Myocyte (in vitro differentiated cells): ENCODE results near the gene UNC5C. TPM values are rescaled to one million over a fixed set of nuclear protein-coding genes. Genes with fewer than 3 reads are reported as not detected.

Experiments used
- DNase-seq: peaks from one replicate; pipeline ENCODE4 v3.0.0-alpha.2; 2012; ENCODE audit warnings: low read depth
- total RNA-seq: library from RNA; depleted of rRNA; stranded (reverse); fragments of >200 nt; gene quantifications from 2 replicates; pipeline ENCODE4 v1.2.3, GENCODE V29; 2014

The UNC5C gene
- total RNA-seq, 1 donor from 2014 or later, result 0.35 TPM

DNA sequence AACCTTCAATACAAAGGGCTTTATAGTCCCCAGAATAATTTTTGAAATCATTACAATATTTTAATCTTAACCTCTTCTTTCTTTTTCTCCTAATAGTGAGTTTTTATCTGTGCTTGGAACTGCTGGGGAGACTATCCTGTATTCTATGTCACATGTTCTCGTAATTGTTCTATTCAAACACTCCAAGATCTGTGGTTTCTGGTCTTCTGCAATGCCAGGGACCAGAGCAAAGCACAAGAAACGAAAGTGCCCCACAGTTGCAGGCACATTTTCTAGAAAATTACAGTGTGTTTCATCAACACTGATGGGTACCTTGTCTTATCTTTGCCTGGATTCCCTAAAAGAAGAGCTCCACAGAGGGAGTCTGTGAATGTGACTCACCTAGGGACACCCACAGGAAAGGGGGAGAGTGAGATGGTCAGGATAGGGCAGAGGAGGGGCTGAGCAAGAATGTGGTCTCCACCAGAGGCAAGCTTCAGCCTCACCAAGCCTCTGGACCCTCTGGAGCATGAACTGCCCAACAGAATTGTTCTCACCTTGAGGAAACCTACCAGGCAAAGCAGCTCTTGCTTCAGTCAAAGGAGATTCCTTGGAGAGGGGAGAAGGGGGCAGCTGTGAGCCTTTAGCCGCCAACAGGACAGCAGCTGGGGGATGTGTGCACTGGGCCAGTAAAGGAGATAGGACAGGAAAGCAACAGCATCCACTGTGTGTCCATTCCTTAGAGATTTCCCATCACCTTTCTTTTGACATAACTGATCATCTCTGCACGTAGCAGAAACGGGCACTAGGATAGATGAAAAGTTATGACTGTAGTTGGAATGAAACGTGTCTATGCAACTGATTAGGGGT lies 25.9 kb downstream of the UNC5C start:
- DNase-seq, result no peak

DNA sequence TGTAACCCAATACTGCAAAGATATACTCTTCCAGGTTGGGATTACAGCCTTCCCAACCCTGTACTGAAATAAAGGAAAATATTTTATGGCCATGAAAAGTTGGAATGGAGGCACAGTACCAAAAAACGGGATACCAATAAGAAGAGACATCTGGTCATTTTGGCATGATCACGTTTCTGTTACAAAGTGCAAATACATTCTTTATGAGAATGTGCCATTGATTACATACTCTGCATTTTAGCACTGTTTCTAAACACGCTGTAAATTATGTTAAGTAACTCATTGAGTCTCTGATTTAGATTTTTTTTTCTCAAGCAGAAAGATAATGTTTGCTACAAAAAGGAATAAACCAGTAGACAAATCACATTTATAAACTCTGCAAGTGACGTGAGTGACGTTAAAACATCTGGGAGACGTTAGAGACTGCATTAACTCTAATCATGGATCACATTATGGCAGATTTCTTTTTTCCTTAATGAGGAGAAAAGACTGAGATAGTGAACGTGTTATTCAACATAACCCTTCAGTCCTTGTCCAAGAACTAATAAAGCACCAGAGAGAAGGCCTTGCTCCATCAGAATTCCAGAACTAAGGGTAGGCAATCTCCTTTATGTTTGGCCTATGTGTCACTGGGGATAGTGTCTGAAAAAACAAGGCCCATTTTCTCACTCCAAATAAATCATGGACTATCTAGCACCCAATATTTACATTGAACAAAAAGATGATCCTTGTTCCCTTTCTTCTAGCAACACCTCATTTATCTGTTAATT lies 31.0 kb downstream of the UNC5C start:
- no peak for DNase-seq

DNA sequence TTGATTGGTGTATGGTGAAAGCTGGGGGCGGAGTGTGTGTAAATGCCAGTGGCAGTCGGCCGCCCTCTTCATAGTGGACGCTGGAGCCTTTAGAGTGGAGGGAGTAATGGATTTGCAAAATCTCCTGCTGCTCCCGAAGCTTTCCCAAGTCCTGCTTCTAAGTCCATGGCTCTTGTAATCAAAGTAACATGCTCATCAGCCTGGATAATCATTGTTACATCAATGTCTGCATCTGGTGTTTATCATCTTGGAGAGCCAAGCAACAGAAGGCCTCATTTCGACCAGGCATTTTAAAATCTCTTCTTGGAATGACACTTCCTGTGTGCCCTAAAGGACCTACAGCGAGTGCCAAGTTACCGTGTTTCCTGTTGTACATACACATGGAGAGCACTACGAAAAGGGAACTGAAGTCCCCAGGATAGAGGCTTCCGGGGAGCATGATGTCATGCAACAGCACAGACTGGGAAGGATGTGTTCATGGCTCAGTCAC lies 32.2 kb downstream of the UNC5C start:
- DNase-seq, result no peak

DNA sequence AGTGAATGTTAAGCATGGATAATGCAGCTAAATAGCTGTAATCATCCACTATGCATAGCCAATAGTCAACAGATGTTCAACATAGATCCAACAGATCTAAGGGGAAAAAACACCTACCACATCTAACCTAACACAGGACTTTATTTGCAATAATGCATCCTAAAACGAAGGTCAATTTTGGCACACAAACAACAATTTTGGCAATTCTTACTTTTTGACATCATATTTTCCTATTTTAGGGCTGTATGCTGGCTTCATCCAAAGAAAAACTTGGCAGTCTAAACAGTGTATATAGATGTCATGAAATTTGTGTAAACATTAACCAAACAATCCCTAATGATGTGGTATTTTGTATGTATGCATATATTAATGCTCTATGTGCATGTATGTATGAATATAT lies 33.2 kb downstream of the UNC5C start:
- no peak for DNase-seq

DNA sequence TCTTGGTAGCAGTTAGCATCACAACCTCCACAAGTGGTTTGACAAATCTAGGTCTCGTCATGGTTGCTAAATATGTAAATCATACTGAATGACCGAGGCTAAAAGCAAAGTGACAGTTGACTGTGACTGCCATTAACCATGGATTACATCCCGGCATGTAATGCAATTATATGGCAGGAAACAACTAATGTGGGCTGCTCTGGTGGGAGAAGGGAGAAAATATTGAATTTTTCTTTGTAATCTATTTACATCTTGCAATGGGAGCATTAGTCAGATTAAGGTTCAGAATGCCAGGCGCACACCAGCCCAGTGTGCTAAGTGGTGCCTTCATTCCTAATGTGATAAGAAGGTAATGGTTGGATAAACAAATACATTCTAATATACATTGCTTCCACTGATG lies 35.8 kb downstream of the UNC5C start:
- no peak for DNase-seq

DNA sequence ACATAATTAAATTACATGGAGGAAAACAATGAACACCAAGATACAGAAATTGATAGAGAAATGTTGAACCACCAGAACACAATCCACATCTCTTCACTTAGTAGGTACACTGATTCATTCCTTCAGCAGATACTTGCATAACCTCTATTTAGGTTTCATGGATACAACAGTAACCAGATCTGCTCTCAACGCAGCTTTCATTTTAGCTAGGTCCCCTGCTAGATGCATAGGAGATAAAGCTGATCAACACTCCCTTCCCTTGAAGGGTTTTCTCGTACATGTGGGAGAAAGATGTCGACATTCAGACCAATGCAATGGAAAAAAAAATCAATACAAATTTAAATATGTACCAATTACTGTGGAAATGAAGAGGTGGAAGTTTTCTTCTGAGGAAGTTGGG lies 37.3 kb downstream of the UNC5C start:
- DNase-seq, result no peak

DNA sequence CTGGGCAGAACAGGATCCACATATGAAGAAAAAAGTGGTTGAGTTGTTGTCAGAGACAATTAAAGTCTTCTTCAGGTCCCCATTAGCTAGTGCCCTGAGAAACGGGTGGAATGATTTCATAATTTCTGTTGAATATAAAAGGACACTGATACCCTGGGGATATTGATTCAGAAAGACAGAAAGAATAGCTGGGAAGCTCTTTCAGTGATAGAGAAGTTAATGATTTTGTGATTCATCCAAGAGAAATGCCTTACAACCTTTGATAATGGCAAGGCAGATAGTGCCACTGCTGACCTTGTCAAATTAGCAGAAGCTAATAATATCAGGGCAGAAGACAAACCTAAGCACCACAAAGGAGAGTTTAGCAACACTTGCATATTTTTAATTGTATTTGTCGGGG lies 37.9 kb downstream of the UNC5C start:
- no peak for DNase-seq

DNA sequence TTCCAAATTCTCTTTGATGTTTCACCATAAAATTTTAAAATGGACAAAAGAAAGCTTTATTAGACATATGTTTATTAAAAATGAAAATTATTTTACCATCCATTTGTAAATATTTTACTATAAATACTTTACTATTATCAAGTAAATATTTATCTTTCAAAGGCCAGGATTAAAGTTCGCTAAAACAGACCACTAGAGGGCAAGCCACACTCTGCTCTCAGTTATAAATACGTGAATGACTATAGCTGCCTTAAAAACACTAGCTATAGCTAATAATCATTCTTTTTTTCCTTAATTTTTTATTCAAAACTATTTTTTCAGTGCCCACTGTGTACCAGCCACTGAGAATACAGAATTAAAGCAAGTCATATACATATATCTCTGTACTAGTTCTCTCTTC lies 38.6 kb downstream of the UNC5C start:
- DNase-seq, result peak; percentile 45

DNA sequence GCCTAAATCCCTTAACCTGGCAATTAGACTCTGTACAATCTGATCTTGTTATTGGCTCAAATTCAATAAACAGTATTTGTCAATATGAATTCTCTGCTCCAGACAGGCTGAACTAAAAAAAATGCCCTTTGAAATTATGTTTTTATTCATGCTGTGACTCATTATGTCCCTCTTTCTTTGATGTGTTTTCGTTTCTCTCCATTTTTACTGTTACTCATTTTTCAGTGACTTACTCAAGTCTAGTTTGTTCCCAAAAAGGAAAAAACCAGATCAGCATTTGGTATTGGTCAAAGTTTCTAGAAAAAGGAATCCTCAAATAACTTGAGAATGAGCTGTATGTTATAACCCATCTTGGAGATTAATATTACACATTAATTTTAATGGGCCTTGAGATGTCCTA lies 40.4 kb downstream of the UNC5C start:
- DNase-seq, result peak; percentile 16

DNA sequence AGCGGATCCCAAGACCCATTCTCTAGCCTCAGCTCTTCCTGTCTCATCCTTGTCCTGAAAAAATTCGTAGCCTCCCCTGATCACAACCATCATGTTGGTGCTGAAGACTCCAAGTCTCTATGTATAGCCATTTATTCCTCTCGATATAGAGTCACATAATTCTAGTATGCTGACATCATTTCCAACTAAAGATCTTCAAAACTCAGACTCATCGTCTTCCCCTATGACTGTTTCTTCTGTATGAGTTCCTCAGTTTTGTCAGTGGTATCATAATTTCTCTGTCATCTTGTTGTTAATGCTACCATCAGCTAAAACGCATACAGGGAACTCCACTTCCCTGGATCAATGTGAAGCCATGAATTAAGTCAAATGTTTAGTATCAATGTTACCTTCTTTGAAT lies 41.2 kb downstream of the UNC5C start:
- DNase-seq, result no peak

DNA sequence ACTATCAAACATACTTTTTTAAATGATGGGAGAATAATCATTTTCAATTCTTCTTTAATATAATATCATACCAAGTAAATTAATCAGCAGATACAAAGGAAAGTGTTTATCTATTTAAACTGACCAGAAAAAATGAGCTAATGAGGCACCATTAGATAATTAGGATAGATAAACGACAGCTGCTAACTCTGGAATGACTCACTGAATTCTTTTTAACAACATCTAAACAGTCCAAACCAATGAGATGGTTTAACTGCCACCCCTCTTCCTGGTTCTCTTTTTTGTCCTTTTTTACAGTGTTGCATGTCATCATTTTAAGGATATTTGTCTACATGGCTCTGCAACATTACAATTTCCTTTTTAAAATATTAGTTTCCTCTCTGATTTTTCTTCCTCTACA lies 41.6 kb downstream of the UNC5C start:
- peak; percentile 54 for DNase-seq

DNA sequence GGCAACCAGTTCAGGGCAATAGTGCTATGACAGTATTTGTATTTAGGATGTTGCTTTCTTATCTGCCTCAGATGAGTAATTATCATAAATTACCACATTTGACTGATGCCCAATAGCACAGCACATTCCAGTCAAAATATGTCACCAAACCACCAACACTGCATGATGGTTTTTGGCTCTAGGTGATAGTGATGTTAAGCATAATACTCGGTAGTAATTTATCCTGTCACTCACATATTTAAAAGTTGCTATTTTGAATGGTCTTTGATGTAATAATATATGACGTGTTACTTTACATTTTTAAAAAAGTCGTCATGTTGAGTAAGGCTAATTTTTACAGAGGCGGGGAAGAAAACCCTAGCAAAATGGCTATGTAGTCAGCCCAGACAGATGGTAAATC lies 42.5 kb downstream of the UNC5C start:
- peak; percentile 54 for DNase-seq

DNA sequence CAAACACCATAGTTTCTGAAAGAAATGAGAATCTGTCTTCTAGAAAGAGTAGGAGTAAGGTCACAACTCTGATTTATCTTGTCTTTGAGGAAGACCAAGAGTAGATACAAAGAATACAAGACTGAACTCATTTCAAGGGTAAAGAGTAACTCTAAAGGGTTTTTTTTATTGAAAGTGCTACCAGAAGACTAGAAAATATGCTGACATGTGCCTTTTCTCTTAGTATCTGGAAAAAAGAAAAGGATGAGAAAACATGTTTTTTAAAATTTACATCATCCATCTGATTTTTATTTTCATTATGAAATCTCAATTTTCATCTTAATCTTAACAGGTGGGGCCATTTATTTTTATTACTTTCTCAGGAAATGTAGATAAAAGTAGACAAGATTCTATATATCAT lies 43.0 kb downstream of the UNC5C start:
- no peak for DNase-seq

DNA sequence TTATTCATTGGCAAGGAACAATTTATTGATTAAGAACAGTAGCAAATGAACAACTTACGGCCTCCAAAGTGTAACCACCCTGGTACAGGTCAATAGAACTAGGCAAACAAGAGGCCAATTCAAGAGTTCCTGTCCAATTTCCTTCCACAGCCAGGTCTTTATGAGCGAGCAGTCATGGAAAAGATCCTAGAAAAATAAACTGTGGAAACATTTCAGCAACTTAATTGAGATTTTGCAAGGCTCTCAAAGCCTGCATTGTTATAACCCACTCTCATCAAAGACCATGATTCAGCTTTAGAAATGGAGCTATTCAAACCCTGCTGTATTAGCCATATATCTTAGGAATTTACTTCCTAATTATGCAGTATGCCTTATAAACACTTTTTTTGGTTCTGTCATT lies 43.6 kb downstream of the UNC5C start:
- no peak for DNase-seq

DNA sequence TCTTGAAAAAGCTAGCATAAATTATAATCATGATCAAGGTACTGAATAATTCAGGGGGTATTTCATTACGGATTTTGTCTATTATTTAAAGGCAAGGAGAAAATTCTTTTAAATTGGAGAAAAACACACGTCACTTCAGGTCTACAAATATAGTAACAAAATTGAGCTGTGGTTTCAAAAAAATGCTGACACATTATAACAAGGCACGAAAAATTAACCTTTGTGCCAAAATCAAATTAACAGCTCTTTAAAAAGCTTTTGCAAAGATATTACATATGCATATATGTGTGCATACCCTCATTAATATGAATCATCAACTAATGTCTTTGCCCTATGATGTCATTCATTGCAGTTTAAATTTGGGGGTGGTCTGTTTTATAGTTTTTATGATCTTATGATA lies 44.3 kb downstream of the UNC5C start:
- no peak for DNase-seq

DNA sequence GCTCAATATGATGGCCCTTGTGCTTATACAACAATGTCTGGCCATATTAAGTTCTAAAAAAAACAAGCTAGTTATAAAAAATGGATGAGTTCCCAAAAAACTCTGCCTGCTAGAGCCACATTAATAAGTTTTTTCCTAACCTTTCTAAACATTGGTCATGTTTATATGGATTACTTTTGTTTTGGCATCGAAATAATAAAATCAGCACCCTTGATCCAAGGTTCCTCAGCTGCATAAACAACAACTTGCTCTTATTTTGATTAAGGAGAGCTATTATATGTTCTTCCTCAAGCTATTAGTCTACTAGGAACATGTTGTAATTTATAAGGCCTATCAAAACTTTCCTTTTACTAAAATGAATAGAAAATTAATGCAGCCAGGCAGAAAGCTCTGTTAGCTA lies 48.4 kb downstream of the UNC5C start:
- DNase-seq, result no peak

DNA sequence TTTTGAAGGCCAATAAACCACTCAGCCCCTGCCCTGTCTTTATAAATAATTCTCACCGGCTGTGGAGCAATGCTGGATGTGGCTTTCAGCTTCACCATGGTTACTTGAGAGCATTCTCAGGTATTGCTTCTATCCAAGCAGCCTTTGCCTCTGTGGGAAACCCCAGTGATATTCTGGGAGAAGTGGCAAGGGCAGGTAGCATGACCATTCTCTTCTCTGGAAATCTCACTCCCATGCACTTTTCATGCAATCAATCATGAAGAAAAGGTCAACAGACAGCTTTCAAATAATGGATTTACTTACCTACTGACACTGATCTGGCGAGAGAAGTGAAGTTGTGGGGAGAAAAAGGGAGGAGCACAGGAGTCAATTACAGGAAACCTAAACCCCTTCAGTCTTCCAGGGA lies 49.5 kb downstream of the UNC5C start:
- no peak for DNase-seq

DNA sequence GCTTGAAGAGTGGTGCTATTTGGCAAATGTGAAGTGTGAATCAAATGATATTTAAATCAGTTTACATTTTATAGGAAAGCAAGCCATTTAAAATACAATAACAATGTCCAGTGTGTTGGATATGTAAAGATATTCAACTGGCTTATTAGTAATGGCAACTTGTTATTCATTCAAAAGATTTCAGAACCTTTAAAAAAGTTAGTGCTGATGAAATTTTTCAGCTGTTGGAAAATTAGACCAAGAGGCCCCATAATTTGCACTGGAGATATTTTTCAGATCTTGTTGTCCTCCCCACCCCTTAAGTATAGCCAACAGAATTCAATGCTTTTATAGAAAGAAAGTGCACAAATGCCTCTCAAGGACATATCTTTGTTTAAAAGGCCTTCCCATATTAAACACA lies 54.6 kb downstream of the UNC5C start:
- no peak for DNase-seq

DNA sequence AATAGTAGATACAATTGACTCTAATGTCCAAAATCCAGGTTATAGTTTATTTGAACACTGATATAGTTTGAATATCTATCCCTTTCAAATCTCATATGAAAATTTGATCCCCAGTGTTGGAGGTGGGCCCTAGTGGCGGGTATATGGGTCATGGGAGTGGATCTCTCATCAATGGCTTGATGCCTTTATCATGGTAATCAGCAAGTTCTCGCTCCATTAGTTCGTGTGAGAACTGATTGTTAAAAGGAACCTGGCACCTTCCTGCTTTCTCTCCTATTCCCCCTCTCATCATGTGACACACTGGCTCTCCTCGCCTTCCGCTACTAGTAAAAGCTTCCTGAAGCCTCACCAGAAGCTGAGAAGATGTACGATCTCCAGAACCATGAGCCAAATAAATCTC lies 70.1 kb downstream of the UNC5C start:
- DNase-seq, result no peak

DNA sequence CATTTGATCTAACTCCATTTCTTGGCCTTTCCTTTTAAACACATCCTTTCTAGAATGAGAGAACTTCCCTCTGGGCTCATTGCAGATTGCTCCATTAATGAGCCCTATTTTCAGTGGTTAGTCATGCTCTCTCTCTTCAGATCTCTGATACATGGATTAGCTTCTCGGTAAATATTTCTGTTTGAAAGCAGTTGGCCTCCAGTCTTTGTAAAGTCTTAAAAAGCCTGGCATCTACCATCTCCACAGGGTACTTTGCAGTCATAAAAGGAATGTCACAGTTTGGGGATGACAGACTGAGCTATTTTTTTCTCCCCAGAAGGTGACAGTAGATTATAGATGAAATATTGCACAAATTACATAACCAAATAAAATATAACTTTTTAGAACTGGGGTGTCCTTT lies 72.7 kb downstream of the UNC5C start:
- DNase-seq, result no peak

DNA sequence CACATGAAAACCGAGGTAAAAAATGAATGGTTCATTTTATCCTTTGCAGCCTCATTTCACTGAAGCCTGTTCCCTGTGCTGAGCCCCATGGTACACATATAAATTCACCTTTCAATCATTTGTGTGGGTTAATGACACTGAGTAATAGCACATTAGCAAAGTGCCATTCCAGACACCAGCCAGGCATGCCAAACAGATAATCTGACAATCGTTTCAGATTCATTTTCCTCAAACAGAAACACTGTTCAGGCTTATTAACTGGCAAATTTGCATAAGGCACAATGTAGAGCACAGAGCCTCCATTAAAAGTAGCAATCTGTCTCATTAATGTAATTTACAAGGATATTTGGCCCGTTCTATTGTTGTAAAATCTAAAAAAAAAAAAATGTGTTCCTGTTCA lies 76.2 kb downstream of the UNC5C start:
- DNase-seq, result no peak

DNA sequence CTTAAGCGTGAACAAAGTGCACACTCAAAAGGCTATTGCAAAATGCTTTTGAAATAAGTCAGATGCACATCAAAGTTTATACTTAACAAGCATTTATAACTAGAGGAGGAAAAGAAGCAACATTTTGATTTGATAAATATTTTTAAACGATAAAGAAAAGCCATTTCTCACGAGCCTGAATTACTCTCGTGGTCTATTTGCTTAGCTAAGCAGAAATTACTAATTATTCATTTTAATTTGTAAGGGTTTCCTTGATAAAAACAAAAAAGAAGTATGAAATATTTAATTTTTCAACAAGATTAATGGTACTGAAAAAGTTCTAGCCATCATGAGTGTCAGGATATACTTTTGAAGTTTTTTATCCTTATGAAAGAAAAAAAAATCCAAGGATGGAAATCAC lies 78.2 kb downstream of the UNC5C start:
- DNase-seq, result no peak

DNA sequence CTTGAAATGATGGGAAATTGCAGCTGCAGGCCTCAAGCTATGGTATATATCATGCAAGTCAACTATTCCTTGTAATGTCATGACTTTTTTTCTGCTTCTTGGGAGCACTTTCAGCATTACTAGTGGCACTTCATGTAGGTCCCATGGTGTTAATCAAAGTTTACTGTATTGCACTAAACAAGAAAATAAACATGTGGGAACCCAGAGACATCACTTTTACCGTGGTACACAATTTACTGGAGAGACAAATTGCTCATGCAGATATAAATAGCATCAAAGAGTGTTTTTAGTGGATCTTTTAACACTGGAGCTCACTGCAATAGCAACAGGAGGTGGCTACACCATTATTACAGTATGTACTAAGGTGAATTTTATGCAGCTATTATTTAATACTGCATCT lies 79.2 kb downstream of the UNC5C start:
- no peak for DNase-seq
